DND-41 (cell line): ENCODE results near the gene ADAD1.

Experiments used
- CTCF ChIP-seq: IDR thresholded peaks from 2 replicates; pipeline ENCODE4 v1.5.1; 2012; ENCODE audit warnings: borderline replicate concordance, low read length, moderate library complexity, mild to moderate bottlenecking; ENCODE audit not compliant: poor library complexity, severe bottlenecking; ENCODE audit errors: extremely low read depth
- EZH2 ChIP-seq: IDR thresholded peaks from 3 replicates; pipeline ENCODE4 v1.6.1; 2012; ENCODE audit warnings: borderline replicate concordance, low read depth, mild to moderate bottlenecking, moderate library complexity, low read length, inconsistent platforms; ENCODE audit not compliant: severe bottlenecking

GRCh38 chr4:122341886-122342285 is 36.9 kb upstream of the ADAD1 start:
- TF ChIP-seq EZH2 (no peak), CTCF (no peak)
